Loucy (cell line): ENCODE measurements around the gene KAT7.

ENCODE experiments used
- EZH2phosphoT487 ChIP-seq: fragments of 200-600 bp; IDR thresholded peaks from 2 replicates; pipeline ENCODE4 v1.6.1; 2018; ENCODE audit warnings: antibody characterized with exemption, mild to moderate bottlenecking, moderate library complexity, borderline replicate concordance
- TF ChIP-seq, protein P1 (sequence below): fragments of 200-600 bp; sonication (generic); conservative IDR thresholded peaks from 2 replicates; pipeline ENCODE4 v1.5.1; 2014; ENCODE audit warnings: mild to moderate bottlenecking, antibody characterized with exemption, low read length

DNA sequence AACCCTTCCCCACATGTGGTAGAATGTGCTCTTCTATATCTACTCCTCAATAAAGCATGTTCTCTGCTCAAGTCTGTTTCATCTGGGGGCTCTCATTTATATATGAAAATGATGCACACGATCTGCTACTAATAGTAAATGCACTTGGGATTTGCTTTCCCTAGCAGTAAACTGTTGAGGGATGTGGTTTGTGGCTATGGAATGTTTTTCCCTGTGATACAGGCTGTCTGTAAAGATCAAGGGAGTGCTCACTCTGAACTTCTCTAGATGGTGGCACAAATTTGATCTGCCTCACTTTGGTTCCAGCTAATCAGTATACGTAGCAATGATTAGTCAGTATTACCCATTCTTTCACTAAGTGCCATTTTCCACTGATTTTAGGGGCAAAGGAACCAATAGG lies 40.5 kb downstream of the KAT7 start:
- TF ChIP-seq, protein P1, sequence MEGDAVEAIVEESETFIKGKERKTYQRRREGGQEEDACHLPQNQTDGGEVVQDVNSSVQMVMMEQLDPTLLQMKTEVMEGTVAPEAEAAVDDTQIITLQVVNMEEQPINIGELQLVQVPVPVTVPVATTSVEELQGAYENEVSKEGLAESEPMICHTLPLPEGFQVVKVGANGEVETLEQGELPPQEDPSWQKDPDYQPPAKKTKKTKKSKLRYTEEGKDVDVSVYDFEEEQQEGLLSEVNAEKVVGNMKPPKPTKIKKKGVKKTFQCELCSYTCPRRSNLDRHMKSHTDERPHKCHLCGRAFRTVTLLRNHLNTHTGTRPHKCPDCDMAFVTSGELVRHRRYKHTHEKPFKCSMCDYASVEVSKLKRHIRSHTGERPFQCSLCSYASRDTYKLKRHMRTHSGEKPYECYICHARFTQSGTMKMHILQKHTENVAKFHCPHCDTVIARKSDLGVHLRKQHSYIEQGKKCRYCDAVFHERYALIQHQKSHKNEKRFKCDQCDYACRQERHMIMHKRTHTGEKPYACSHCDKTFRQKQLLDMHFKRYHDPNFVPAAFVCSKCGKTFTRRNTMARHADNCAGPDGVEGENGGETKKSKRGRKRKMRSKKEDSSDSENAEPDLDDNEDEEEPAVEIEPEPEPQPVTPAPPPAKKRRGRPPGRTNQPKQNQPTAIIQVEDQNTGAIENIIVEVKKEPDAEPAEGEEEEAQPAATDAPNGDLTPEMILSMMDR = no peak
- TF ChIP-seq EZH2phosphoT487 = no peak
